Measurements from ENCODE around the gene SP110.
"Not testable (repeated sequence)": the region's sequence is repeated elsewhere in the genome, so short reads cannot be mapped to it uniquely, and the experiment has no call there.

SP110 gene

GRCh38 chr2:230124235-230124634, 95.5 kb downstream of the SP110 start:
- no peak for DNase-seq

- DNase-seq, result not testable (repeated sequence)
Measured at GRCh38 chr2:230120376-230120775, 99.4 kb downstream of the SP110 start.

DNA sequence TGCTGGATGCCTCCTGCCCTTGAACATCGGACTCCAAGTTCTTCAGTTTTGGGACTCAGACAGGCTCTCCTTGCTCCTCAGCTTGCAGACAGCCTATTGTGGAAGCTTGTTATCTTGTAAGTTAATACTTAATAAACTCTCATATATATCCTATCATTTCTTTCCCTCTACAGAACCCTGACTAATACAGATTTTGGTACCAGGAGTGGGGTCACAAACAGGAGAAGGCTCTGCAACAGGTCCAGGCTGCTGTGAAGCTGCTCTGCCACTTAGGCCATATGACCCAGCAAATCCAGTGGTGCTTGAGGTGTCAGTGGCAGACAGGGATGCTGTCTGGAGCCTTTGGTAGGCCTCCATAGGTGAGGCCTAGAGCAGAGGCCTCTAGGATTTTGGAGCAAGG, 100.0 kb downstream of the SP110 start:
- not testable (repeated sequence) for DNase-seq
